Esophagus squamous epithelium (tissue), 4 donors: ENCODE data around the gene ABCD2.

Source experiments
- POLR2A ChIP-seq, 4 donors: fragments of 450-650 bp; IDR thresholded peaks; one replicate each; pipeline ENCODE4 v1.6.1; 2017; ENCODE audit warnings: antibody characterized with exemption in 4 of 4, mild to moderate bottlenecking in 4 of 4, moderate library complexity in 3 of 4
- TF ChIP-seq, protein P1 (sequence below), 6 experiments: fragments of 450-650 bp in 4 of 6; fragments of 200-600 bp in 2 of 6; sonication (generic) in 2 of 6; IDR thresholded peaks; one replicate each; pipeline ENCODE4 v1.5.1; 2016 to 2019; ENCODE audit warnings: antibody characterized with exemption in 6 of 6, mild to moderate bottlenecking in 4 of 6, moderate library complexity in 4 of 6

DNA sequence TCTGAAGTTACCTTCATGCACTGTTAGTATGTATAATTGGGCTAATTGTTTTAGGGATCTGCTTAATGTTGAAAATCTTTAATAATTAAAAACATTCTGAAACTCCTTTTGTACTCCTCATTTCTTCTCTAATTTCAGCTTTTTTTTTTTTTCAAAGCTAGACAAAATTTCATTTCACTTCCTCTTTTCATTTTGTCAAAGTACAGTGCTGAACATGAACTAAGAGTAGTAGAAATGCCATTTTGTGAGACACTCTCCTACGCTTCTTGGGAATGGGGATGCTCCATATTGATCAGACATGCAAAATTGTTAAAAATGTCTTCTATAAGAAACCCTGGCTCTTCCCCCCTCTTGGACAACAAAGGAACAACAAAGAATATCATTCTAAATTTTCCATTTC is 1.7 kb downstream of the ABCD2 start:
- TF ChIP-seq, protein P1, sequence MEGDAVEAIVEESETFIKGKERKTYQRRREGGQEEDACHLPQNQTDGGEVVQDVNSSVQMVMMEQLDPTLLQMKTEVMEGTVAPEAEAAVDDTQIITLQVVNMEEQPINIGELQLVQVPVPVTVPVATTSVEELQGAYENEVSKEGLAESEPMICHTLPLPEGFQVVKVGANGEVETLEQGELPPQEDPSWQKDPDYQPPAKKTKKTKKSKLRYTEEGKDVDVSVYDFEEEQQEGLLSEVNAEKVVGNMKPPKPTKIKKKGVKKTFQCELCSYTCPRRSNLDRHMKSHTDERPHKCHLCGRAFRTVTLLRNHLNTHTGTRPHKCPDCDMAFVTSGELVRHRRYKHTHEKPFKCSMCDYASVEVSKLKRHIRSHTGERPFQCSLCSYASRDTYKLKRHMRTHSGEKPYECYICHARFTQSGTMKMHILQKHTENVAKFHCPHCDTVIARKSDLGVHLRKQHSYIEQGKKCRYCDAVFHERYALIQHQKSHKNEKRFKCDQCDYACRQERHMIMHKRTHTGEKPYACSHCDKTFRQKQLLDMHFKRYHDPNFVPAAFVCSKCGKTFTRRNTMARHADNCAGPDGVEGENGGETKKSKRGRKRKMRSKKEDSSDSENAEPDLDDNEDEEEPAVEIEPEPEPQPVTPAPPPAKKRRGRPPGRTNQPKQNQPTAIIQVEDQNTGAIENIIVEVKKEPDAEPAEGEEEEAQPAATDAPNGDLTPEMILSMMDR (IDR thresholded peaks at IDR 0.05) = no peak
- no peak for TF ChIP-seq POLR2A (IDR thresholded peaks at IDR 0.05)
